HG03565 (cell line): ENCODE results near the gene MAML2.
A peak's percentile ranks its signal among the peaks of the same experiment; 100 is the strongest.
"Not testable (repeated sequence)": the region's sequence is repeated elsewhere in the genome, so short reads cannot be mapped to it uniquely, and the experiment has no call there.

Experiments used
- ATAC-seq: cut with Tn5 transposase; IDR thresholded peaks from one replicate; pipeline ENCODE4 v1.9.1; 2021; ENCODE audit warnings: mild to moderate bottlenecking, moderate library complexity; ENCODE audit not compliant: unreplicated experiment

The MAML2 gene

DNA sequence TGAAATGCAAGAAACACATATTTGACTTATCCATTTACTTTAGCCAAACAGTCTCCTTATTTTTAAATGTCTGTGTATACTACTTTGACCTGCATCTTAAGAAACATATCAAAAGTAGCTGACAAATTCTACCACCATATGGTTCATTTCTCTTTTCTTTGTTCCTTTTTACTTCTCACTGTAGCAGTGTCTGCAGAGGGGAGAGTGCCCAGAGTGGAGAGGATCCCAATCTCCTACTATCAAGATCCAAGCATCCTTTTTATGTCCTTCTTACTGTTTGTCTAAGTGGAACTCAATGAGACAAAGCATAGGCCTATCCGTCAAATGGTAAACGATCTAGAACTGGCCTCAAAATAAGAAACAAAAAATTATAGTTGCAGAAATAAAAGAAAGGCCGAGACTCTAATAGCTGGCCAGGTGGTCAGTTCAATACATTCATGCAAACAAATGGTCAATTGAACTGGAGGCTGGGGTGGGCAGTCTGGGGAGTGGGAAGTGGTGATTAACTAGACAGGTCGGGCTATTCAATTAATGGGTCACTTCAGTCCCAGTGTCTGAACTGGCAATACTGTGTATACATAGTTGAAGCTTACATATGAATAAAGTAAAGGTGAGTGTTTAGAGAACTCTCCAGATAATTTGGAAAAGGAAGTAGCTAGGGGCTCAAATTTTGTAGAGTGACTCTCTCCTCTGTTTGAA, 149.1 kb downstream of the MAML2 start:
- ATAC-seq: no peak

DNA sequence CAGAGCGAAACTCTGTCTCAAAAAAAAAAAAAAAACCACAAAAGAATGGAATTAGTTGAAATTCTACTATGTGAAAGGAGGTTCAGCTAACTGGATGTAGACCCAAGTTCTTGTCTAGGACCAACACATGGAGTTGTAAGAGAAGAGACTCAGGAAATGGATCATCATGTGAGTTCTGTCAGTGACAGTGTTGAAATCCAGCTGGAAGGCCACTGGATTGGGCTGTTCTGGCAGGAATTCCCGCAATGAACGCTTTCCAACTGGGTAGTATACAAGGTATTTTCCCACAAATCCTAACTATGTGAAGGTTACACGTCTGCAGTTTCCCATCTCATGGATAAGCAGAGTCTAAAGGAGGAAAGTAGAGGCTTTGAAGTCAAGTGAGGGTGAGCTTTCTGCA, 151.2 kb downstream of the MAML2 start:
- ATAC-seq: no peak

DNA sequence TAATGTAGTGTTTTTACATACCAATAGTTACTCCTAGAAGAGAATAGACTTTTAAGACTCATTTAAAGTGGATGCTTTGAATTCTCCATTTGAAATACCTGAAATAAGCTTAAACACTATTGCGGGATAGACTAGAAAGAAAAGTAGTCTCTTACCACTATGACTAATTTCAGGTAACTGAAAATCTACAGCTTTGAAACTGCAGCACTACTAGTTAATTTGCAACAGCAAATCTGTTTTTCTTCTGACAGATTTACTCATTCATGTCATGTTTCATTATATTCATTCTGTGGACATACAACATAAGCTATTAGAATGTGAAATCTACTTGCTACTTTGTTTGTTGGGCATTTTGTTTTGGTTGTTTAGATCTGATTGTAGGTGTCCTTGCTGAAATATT, 153.6 kb downstream of the MAML2 start:
- ATAC-seq: peak; percentile 34

DNA sequence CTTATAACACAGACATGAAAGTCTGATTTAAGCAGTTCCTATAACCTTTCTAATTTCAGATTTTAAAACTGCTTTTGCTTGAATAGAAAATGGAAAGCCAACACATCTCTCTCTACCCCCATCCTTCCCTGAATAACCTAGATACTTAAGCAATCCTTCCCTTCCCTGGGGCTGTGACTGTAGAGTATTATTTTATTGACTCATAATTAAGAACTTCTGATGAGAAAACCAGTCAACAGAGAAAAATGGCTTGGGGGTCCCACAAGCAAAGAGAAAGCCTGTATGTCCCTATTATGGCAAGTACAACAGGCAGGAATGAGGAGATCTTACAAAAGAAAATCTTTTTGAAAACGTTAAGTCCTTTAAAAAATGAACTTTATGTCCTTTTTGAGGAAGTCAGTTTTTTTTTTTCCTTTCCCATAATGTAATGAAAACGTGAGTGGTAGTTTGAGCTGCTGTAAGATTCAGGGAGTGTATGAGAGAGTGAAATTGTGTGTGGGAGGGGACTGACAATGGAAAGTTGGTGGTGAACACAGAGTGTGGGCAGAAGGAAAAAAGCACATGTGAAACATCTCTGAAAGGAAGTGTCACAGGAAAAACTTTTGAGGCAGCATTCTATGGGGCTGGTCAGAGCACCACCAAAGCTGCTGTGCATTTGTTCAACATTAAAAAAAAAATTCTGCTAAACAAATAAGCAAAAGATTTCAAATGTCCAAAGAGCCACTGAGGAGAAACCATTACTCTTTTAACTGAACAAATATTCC, 154.6 kb downstream of the MAML2 start:
- ATAC-seq: no peak

DNA sequence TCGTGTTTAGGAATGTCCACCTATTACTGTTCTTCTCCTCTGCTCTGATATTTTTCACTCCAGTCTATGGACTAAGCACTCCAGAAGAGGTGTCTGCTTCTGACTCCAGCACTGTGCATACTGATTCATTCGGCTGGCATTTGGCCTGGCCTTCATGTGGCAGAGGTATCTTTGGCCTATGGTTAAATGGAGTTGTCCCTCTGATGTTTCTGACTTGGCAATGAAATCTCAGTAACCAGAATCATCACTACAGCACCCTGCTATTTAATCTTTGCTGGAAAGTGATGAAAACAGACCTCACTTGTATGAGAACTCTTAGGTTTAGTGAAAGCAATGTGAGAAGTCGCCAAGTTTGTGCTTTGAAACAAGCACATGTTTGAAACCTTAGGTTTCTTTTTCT, 155.2 kb downstream of the MAML2 start:
- no peak for ATAC-seq

DNA sequence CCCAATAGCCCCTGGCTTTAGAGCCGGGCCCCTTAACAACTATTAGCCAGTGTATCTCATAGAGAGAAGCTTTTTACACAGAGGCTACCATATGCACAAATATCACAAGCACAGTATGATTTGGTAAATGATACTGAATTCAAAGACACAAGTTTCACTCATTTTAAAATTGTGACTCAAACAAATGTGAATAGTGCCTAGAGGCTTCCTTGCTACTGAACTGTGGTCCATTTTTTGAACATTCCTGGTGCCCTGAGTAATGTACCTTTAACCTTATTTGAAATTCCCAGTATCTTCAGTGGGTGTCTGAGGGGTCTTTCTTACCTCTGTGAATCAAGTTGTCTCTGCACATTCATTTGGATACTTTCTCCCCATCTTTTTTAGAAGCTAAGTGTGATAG, 156.2 kb downstream of the MAML2 start:
- no peak for ATAC-seq

DNA sequence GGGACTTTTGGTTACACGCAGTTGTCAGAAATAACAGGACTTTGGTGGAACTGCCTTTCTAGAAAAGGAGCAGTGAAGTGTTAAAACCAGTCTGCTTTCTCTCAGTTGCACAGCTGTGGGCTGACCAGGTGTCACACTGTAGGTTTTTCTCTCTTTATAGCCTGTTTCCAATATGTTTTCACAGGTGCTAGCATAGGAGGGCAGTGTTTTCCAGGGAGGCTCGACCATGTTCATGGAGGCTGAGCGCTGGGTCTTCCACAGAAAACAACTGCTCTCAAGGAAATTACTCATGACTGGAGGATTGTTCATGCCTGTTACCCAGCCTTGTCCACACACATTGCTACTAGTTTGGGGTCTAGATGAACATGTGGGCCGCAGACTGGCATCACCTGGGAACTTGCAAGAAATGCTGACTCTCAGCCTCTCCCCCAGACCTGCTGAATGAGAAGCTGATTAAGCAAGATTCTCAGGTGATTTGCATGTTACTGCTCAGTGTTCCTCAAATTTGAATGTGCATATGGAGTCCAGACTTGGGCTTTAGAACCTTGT, 157.7 kb downstream of the MAML2 start:
- peak; percentile 62 for ATAC-seq

DNA sequence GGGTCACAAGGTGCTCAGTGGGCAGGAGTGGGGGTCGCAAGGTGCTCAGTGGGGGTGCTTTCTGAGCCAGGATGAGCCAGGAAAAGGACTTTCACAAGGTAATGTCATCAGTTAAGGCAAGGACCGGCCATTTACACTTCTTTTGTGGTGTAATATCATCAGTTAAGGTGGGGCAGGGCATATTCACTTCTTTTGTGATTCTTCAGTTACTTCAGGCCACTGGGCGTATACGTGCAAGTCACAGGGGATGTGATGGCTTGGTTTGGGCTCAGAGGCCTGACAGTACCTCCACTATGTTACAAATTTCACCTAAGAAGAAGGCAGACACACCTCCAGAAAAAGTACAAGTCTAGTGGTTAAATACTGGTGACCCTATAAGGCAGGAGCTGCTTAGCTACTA, 162.1 kb downstream of the MAML2 start:
- ATAC-seq: not testable (repeated sequence)

DNA sequence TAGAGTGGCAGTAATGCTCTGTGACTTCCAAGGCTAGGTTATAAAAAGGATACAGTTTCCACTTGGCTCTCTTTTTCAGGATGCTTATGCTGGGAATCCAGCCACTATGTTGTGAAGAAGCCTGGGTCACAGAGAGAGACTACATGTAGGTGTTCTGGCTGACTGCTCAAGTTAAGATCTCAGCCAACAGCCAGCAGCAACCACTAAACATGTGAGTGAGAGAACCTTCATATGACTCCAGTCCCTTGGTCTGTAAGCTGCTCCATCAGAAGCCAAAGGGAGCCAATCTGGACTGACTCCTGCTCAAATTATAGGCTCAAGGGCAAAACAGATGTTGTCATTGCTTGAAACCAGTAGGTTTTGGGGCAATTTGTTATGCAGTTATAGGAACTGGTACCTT, 162.7 kb downstream of the MAML2 start:
- ATAC-seq: no peak

DNA sequence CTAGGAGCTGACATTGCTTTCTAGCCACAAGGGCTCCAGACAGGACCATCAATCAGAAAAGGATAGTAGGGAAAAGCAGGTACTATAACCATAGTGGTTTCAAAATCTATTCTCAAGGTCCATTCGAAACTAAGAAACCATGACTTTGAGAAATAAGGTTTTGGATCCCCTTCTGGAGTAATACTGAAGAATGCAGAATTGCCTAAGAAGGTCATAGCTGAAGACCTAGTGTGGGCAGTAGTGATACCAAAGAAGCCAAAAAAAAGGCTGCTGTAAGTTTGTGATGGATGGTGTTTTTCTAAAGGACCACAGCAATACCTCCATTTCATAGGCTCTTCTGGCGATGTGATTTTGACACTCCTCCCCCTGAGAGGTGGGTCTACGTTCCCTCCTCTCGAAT, 163.1 kb downstream of the MAML2 start:
- ATAC-seq: no peak

DNA sequence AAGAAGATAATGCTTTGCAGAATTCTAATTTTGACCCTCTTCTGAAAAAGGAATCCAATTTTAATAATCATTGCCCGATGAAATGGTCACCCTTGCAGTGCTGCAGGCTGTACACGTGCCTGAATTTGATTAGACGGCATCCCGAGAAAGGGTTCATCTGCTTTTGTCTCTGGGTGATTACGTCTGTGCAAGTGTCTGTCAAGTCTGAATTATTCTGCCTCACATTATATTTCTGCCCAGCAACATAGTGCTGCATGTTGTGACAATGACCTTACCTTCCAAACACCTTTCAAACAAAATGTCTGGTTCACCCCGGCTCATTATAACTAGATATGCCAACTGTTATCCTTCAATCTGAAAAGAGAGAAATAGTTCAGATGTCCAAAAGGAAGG, 164.1 kb downstream of the MAML2 start:
- no peak for ATAC-seq

DNA sequence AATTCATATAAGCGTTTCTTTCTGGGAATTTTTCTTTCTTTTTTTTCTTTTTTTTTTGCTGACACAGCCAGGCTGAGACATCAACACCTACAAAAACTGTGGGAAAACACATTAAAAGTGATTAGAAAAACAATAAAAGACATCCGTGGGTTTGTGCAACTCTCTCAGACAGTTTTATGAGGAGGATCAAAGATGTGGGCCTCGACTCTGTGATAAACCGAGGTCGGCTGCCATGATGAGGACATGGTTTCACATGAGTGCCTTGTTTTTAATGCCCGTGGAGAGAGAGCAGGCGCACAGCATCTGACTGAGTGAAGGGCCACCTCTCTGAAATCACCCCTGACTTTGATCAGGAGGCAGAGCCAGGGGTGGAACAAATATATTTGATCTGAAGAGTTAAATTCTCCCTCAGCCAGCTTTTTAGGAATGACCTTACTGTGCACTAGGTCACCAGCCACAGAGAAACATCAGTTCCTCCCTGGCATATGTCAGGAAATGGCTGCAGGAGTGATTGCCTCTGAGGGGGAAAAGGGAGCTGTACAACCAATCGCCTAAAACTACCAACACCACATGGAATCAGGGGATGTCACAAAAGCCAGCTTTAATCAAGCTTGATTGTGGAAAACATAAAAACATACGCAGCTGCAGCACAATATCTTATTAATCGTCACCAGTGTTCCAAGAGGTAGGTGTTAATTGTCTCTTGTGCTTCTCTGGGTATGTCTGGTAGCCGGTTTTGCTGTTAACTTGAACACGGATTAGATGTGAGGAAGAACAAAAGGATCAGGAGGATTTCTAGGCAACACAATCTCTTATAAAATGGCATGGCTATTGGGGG, 164.7 kb downstream of the MAML2 start:
- no peak for ATAC-seq

DNA sequence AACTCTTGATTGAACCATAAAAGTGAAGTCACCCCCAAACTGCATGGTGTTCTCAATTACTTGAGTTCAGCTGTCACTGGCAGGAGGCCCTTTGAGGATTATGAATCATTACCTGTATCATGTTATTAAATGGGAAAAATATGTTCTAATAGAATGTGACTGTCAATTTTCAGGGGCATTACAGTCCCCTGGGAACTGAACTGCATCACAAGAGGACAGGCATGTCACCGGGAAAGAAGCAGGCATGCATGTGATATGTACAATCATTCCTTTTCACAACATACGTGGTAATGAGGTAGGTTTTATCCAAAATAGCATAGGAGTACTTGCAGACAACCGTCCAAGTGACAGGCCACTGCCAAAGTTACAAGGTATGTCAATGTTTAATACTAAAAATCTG, 165.8 kb downstream of the MAML2 start:
- ATAC-seq: no peak

DNA sequence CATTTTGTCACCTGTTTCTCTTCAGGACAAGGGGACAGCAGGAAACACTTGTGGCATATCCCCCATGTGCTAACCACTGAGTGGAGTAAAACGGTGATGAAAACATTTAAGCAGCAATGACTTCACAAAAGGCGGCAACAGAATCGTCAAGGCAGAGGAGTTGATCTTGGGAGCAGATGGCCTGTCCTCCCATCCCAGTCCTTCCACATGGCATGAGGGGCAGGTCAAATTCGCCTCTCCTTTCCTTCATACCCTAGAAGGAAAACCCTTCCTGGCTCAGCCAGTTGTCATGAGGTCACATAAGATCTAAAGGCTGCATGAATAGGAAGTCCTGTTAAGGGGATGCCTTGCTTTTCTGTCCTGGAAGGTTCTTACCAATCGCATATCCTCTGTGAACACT, 169.1 kb downstream of the MAML2 start:
- no peak for ATAC-seq

DNA sequence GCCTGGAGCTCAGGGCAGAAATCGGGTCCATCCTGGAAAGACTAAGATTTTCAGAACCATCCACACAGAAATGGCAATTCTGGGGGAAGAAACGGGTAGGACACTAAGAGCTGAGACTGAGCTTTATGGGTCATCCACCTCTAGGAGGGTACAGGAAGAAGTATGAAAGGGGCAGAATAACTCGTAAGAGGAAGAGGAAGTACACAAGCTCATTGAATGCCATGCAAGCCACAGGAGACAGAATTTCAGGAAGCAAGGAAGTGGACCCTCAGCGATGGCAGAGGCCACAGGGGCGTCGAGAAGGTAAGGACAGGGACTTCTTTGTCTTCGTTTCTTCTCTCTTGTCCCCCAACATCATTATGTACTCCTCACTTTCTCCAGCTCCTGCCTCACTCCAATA, 169.6 kb downstream of the MAML2 start:
- no peak for ATAC-seq

DNA sequence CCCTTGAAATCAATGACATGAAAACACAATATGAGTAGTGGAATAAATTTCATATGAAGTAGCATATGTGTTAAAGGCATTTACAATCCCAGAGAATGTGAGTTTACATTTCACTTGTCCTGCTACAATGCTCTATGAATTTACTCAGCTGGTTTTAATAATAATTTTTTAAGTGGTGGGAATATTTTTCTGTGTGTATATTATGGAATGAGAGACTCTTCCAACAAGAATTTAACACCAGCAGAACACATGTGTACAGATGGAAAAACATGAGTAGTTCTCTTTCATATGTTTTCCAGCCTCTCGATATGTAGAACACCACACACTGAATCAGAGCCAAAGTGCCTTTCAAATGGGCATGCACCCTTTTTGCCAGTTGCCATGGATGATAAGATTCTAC, 170.4 kb downstream of the MAML2 start:
- no peak for ATAC-seq

DNA sequence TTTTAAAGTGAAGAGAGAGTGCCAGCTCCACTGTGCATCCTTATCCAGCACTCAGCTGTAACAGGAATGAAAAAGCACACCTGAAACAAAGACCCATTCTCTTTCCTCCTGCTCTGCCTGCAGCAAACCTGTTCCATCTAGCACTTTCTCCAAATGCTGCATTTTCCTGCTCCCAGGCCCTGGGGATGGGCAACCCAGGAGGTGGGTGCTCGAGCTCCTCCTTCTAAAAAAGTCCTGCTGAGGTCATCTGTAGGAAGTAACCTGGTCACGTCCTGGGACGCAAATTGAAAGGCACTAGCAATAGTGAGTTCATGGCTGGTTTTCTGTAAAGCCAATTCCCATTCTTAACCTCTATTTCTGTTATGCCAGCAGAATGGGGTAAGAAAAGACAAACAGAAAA, 173.7 kb downstream of the MAML2 start:
- ATAC-seq: no peak

DNA sequence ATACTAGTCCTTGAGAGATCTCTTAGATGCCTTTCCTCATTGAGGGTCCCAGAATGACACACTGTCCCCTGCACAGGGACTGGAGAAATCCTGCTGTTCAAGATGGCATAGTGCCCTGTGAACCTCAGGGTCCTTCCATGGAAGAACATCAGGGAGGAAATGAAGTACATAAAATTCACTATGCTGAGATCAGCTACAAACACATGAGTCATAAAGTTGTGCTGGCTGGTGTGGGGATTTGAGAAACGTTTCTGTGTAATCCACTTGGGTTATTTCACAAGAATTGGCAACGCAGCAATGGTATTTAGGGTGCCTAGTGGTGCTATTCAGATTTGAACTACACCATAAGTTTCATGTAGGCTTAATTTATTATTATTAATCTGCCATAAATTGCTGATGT, 174.4 kb downstream of the MAML2 start:
- no peak for ATAC-seq

DNA sequence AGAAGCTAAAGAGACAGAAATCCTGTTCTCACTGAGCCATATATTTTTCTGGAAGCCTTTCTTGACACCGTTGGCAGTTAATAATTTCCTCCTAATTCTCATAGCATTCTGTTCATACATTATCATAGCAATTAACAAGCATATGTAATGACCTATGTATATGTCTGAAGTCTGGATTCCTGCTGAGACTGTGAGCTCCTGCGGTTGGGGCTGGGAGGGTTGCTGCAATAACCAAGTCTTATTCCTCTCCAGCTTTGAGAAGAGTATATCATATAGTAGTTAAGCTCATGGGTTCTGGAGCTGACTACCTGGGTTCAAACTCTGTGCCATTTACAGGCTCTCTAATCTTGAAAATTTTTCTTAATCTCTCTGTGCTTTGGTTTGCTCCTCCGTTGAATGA, 175.2 kb downstream of the MAML2 start:
- ATAC-seq: no peak

DNA sequence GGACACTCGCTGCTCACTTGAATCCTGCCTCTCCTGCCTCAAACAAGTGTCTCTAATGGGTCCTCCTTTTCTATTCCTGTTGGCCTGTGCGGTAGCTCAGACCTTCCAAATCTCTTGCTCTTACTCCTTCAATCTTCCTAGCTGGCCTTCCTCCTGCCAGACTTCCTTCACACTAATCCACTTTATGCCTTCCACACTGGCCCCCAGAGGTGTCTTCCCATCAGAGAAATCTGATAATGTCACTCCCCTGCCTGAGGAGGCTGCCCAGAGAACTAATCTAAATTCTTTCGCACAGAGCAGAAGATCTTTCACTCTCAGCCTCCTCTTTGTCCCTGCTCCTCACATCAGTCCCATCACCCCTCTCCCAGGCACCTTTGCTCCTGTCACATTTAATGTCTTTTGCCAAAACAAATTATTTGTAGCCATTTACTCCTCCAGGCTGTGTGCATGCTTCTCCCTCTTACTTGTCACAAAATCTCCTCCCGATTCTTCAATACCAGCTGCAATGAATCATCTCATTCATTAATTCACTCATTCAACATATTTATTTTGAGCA, 175.7 kb downstream of the MAML2 start:
- no peak for ATAC-seq

DNA sequence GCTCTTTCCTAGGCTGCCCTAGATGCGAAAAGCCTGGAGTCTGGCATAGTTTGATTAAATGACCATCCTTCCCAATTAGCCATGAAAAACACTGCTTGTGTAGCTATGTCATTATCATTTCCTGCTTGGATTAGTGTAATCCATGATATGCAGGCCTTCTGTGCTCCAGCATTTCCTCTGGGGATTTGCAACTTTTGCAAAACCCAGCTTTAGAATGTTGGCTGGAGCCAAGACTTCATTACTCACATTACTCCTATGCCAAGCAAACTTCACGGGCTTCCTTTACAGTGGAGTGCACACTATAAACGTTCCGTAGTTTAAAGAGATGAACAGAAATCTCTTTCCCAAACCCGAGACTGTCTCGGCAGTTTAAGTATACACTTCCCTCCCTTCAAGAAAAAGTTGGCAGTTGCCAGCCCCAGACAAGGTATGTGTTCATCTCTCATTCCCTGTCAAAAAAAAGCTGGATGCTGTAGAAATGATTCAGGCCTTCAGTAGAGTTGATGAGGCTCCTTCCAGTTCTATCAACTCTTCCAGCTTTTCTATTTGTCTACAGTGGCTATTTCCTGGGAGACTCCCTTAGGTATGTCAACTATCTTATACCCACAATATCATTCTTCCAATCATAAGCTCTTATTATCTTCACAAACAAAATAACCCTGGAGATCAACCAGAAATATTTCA, 180.0 kb downstream of the MAML2 start:
- ATAC-seq: no peak
